GM18907 (cell line): ENCODE results near the gene FUCA2.
"Not testable (repeated sequence)": the region's sequence is repeated elsewhere in the genome, so short reads cannot be mapped to it uniquely, and the experiment has no call there.

Experiments used
- ATAC-seq: cut with Tn5 transposase; IDR thresholded peaks from one replicate; pipeline ENCODE4 v1.9.1; 2021; ENCODE audit warnings: mild to moderate bottlenecking, moderate library complexity; ENCODE audit not compliant: unreplicated experiment

The FUCA2 gene

GRCh38 chr6:143501851-143502250, 9.7 kb downstream of the FUCA2 start:
- ATAC-seq = no peak

DNA sequence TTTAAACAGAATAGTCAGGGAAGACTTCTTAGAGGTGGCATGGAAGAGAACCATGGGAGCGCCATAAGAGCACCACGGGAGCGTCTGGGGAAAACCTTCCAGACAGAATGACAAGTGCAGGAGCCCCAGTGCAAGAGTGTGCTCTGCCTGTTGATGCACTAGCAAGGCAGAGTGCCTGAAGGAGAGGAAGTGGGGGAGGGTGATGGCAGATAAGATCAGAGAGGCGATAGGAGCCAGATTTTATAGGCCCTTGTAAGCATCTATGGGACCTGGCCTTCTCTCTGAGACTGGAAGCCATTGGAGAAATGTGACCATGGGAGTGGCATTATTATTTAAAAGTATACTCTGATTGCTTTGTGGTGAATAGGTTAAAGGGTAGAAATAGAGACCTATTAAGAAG, 13.1 kb downstream of the FUCA2 start:
- ATAC-seq = no peak

DNA sequence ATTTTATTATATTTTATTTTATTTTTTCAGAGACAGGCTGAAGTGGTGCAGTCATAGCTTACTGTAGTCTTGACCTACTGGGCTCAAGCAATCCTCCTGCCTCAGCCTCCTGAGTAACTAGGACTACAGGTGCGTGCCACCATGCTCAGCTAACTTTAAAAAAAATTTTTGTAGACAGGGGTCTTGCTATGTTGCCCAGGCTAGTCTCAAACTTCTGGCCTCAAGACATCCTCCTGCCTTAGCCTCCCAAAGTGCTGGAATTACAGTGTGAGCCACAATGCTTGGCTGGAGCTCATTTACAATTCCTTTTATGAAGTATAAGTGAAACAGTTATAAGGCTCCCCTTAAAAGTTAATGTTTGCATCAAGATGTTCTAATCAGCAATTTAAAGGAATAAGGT, 14.5 kb downstream of the FUCA2 start:
- ATAC-seq = no peak

DNA sequence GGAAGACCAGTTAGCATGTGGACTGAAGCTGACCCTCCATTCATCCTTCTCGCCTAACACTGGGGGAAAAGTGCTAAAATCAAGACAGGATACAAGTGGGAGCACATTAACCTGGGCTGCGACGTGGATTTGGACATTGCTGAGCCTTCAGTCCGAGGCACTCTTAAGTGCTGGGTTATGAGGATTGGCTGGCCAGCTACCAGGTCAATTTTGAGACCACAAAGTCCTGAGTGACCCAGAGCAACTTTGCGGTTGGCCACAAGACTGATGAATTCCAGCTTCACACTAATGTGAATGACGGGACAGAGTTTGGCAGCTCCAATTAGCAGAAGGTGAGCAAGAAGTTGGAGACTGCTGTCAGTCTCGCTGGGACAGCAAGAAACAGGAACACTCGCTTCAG, 20.7 kb downstream of the FUCA2 start:
- no peak for ATAC-seq

GRCh38 chr6:143490244-143490643, 21.3 kb downstream of the FUCA2 start:
- no peak for ATAC-seq

DNA sequence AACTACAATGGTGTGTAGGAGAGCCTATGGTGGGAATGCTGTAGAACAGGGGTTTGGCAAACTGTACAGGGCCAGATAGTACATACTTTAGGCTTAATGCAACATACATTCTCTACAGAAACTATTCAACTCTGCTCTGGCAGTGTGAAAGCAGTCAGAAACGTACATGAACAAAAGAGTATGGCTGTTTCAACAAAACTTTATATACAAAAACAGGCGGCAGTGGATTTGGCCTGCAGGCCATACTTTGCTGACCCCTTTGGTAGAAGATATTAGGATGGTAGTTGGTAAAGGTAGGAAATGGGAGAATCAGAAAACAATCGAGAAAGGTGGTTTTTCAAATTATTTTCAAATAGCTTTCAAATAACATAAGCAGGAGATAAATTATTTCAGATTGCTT, 24.8 kb downstream of the FUCA2 start:
- ATAC-seq = no peak

DNA sequence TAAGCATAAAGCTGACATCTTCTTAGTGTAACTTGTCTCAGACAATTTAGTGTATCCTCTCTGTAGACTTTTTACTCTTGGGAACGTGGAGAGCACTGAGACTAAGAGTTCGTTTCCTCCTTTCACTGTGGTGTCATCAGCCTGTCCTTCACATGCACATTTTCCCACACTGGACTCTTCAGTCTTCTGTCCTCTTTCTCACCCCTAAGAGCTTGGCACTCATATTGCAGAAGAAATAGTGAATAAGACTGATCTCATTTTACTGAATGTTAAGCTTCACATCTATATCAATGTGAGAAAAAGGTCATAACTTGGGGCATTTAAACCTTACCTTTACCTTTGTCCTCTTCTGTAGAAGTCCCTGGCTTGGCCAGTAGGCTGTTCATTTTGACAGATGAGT, 25.6 kb downstream of the FUCA2 start:
- no peak for ATAC-seq

DNA sequence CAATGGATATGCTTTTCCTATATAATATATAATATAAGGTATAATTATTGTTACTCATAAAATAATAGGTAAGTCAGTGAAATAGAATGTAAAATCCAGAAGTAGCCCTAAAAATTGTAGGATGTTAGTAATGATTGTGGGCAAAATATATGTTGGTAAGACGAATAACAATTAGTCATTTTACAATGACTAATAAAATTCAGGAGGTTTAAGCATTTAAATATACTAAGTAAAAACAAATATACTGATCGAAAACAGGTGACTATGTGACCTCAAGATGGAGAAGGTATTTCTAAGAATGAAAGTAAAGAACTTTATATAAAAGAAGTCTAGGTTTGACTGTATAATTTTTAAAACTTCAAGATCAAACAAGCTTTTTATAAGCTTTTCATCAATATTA, 28.9 kb downstream of the FUCA2 start:
- ATAC-seq = no peak

DNA sequence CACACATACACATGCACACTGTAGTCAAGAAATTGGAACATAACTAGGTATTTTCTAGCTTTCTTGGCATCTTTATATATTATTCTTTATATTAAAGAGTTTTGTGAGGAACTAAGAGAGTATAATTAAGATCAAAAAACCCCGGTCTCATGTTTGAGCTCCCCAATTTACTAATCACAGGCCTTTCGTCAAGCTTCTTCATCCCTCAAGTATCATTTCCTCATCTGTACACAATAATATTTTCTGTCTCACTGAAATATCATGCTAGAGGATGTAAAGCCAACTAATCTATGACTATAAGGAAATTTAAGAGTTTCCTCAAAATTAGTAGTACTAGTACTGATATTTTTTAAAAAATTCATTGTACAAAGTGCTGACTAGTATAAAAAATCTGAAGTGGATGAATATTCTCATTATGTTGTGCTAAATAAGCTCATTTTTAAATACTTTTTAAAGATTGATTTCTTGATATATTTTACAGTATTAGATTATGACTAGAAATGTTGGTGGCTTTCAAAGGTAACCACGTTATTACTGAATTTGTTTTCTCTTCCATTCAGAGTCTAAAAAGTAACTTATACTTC, 32.9 kb downstream of the FUCA2 start:
- ATAC-seq = peak; percentile 58

DNA sequence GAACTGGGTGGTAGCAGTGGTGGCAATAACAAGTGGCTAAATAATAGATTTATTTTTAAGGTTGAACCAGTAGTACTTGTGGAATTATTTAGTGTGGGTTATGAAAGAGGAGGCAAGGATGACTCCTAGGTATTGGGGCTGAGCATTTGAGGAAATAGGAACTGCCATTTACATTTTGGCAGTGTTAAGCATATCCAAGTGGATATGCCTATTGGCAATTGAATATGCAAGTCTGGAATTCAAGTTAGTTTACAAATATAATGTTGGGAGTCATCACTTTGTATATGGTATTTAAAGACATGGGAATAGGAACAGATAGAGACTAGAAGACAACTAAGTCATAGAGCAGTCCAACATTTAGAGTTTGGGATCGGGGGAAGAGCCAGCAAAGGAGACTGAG, 35.0 kb downstream of the FUCA2 start:
- ATAC-seq = no peak

DNA sequence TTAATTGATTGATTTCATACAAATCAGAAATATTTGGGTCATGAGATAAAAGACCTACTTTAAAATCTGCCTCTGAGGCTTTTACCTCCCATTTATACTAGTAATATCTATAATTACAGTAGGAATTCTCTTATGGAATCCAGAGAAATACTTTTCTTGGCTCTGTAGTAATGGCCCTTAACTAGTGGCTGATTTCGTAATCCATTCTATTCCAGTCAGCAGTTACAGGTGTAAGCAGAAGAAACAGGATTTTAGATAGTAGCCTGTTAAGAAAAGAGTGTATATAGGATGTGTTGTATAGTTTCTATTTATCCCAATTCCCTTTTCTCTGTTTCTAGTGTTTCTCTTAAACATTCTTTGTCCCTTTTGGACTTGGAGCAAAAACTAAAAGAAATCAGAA, 39.7 kb downstream of the FUCA2 start:
- ATAC-seq = no peak

- not testable (repeated sequence) for ATAC-seq
Measured at GRCh38 chr6:143468823-143469222, 42.7 kb downstream of the FUCA2 start.

- ATAC-seq = no peak
Measured at GRCh38 chr6:143468026-143468425, 43.5 kb downstream of the FUCA2 start.

GRCh38 chr6:143465546-143465945, 46.0 kb downstream of the FUCA2 start:
- ATAC-seq = no peak

- no peak for ATAC-seq
Measured at GRCh38 chr6:143457563-143458359, 53.8 kb downstream of the FUCA2 start.

DNA sequence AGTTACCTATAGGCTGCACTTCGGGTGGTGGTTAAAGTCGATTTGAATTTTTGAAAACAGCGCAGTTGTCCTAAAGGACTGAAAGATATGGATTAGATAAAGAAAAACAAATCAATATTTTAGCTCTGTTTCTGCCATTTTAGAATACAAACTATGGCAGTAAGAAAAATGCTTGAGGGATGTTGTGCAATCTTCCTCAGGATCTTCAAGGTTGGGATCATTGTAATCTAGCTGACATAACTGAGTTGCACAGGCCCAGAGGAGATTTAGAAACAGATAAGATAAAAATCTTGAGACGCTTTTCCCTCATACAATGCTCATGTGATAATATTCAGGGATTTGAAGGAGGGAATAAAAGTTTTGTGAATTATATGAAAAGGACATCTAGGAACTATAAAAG, 60.0 kb downstream of the FUCA2 start:
- ATAC-seq = no peak

DNA sequence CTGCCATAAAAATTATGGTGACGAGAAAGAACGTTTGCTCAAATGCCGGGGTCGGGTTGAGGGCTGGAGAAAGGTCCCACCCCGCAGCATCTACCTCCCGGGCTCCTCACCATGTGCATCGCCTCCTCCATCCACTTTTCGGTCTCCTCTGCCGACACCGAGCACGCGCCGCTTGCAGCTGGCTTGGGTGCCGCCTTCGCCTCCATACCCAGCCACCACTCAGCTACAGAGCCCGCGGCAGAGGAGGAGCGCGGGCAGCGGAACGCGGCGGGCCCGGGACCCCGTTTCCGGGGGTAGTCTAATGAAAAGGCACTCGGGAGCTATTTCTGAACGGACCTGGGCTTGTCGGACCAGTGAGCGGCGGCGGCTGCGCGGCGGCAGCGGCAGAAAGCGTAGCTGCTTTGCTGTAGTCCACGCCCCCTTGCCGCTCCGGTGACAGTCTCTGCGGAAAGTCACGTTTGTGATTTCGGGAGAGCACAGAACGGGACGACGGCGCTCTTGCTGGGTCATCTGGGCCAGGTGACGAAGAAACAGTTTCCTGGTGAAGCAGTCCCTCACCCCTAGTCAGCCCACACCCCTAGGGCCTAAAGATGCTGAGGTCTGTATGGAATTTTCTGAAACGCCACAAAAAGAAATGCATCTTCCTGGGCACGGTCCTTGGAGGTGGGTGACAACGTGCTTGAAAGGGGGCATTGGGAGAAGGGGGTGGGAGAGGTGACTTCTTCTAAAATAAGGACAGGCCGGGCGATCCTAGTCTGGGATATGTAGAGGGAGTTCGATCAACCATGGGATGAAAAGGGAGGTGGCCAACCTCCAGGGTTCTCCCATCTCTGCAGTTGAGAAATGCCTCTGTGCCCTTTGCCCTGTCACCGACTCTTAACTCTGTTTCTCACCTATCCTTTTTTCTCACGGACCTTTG, 60.8 kb downstream of the FUCA2 start, which contains the start of the genes ADAT2 and PEX3:
Gene ADAT2 (minus strand): TSS at position 243 of the 919 bp plus-strand sequence. CDS start 37 bp downstream, at position 206.
Gene PEX3 (plus strand): TSS at position 353 of the 919 bp plus-strand sequence. CDS start 238 bp downstream, at position 591.
- peak; percentile 98 for ATAC-seq

- peak; percentile 16 for ATAC-seq
Measured at GRCh38 chr6:143449714-143450452, 61.6 kb downstream of the FUCA2 start.

GRCh38 chr6:143449082-143449713, 62.3 kb downstream of the FUCA2 start:
- no peak for ATAC-seq

DNA sequence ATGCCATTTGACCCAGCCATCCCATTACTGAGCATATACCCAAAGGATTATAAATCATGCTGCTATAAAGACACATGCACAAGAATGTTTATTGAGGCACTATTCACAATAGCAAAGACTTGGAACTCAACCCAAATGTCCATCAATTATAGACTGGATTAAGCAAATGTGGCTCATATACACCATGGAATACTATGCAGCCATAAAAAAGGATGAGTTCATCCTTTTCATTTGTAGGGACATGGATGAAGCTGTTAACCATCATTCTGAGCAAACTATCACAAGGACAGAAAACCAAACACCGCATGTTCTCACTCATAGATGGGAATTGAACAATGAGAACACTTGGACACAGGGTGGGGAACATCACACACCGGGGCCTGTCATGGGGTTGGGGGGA, 63.7 kb downstream of the FUCA2 start:
- ATAC-seq = not testable (repeated sequence)
